Activated naive CD4-positive, alpha-beta T cell (primary cell): ENCODE results near the gene SOX1.

ENCODE experiments used
- DNase-seq, 4 experiments: peaks; one replicate each; lab custom pipeline; 2025; lab: John Stamatoyannopoulos, UW

Gene SOX1

GRCh38 chr13:112072534-112073244, 5.7 kb downstream of the SOX1 start:
- no peak for DNase-seq

GRCh38 chr13:112073245-112074138, 6.5 kb downstream of the SOX1 start:
- DNase-seq = no peak

- no peak for DNase-seq
These were observed 7.4 kb downstream of the SOX1 start for GRCh38 chr13:112074139-112074865.

- no peak for DNase-seq
These were observed 10.8 kb downstream of the SOX1 start for GRCh38 chr13:112077729-112078128.

- no peak for DNase-seq
These were observed 11.3 kb downstream of the SOX1 start for GRCh38 chr13:112078216-112078615.

GRCh38 chr13:112078879-112079531, 12.1 kb downstream of the SOX1 start:
- DNase-seq = no peak

- DNase-seq = no peak
These were observed 12.7 kb downstream of the SOX1 start for GRCh38 chr13:112079696-112080095.

- DNase-seq = no peak
These were observed 17.0 kb downstream of the SOX1 start for GRCh38 chr13:112083971-112084370.

GRCh38 chr13:112092453-112092852, 25.5 kb downstream of the SOX1 start:
- no peak for DNase-seq

- no peak for DNase-seq
These were observed 28.4 kb downstream of the SOX1 start for GRCh38 chr13:112095354-112095753.

- no peak for DNase-seq
These were observed 30.0 kb downstream of the SOX1 start for GRCh38 chr13:112096959-112097358.

GRCh38 chr13:112097770-112098169, 30.8 kb downstream of the SOX1 start:
- DNase-seq = no peak

GRCh38 chr13:112098699-112099098, 31.8 kb downstream of the SOX1 start:
- DNase-seq = no peak

GRCh38 chr13:112101360-112101930, 34.5 kb downstream of the SOX1 start:
- no peak for DNase-seq

GRCh38 chr13:112102243-112102642, 35.3 kb downstream of the SOX1 start:
- DNase-seq = no peak

GRCh38 chr13:112103260-112103838, 36.4 kb downstream of the SOX1 start:
- no peak for DNase-seq

GRCh38 chr13:112103961-112104880, 37.3 kb downstream of the SOX1 start:
- DNase-seq = no peak

GRCh38 chr13:112104881-112105234, 37.9 kb downstream of the SOX1 start:
- no peak for DNase-seq

- no peak for DNase-seq
These were observed 38.3 kb downstream of the SOX1 start for GRCh38 chr13:112105244-112105681.

GRCh38 chr13:112105892-112106291, 38.9 kb downstream of the SOX1 start:
- DNase-seq = no peak
